MCF 10A (cell line): ENCODE results near the gene CNP. TPM values are rescaled to one million over a fixed set of nuclear protein-coding genes. Genes with fewer than 3 reads are reported as not detected.

Experiments used
- BruUV-seq: library from RNA; stranded (reverse); fragments of 400-500 nt; replicated peaks from 2 replicates; lab custom pipeline; 2021; lab: Mats Ljungman, UMichigan
- CTCF ChIA-PET: fragments of 300-600 bp; sonication (Branson Sonifier 250); formaldehyde crosslinking; extraction: SDS; loops from one replicate; lab custom pipeline; 2021; ENCODE audit warnings: antibody characterized with exemption, inconsistent platforms; lab: Yijun Ruan, JAX
- POLR2A ChIA-PET: fragments of 300-600, 350-650 bp; sonication (Branson Sonifier 250); formaldehyde crosslinking; extraction: SDS; loops from one replicate; lab custom pipeline; 2020; ENCODE audit warnings: antibody characterized with exemption, inconsistent platforms; lab: Yijun Ruan, JAX
- DNase-seq: peaks from one replicate; pipeline ENCODE4 v3.0.0-alpha.2; 2018; ENCODE audit not compliant: unreplicated experiment
- H3K27ac Mint-ChIP-seq: one replicate; pipeline ENCODE4 v1.8.0; 2022; ENCODE audit warnings: mild to moderate bottlenecking, low read depth, mixed read lengths; ENCODE audit not compliant: unreplicated experiment
- H3K27me3 Mint-ChIP-seq: one replicate; pipeline ENCODE4 v1.8.0; 2022; ENCODE audit warnings: mixed read lengths; ENCODE audit not compliant: insufficient read depth, unreplicated experiment
- H3K36me3 Mint-ChIP-seq: one replicate; pipeline ENCODE4 v1.8.0; 2022; ENCODE audit warnings: mild to moderate bottlenecking, moderate library complexity, mixed read lengths; ENCODE audit not compliant: insufficient read depth, unreplicated experiment
- H3K4me1 Mint-ChIP-seq: one replicate; pipeline ENCODE4 v1.8.0; 2022; ENCODE audit warnings: mixed read lengths; ENCODE audit not compliant: insufficient read depth, unreplicated experiment
- H3K4me3 Mint-ChIP-seq: one replicate; pipeline ENCODE4 v1.8.0; 2022; ENCODE audit warnings: mild to moderate bottlenecking, moderate library complexity, mixed read lengths; ENCODE audit not compliant: unreplicated experiment
- H3K9me3 Mint-ChIP-seq: one replicate; pipeline ENCODE4 v1.8.0; 2022; ENCODE audit warnings: mixed read lengths; ENCODE audit not compliant: unreplicated experiment
- intact Hi-C: fragments of 100-400 bp; cut with micrococcal nuclease; formaldehyde crosslinking; loops from 2 replicates; pipeline ENCODE4 v1.14.1; 2022
- total RNA-seq: library from RNA; stranded (reverse); gene quantifications from 2 replicates; pipeline ENCODE4 v1.2.3, GENCODE V29; 2022
- TF ChIP-seq, protein P1 (sequence below): fragments of 200-600 bp; IDR thresholded peaks from one replicate; pipeline ENCODE4 v1.8.0; 2022; ENCODE audit warnings: antibody characterized with exemption, mild to moderate bottlenecking; ENCODE audit not compliant: unreplicated experiment

CNP gene
- total RNA-seq, 1 experiment from 2014 or later, result 46.2 TPM

DNA sequence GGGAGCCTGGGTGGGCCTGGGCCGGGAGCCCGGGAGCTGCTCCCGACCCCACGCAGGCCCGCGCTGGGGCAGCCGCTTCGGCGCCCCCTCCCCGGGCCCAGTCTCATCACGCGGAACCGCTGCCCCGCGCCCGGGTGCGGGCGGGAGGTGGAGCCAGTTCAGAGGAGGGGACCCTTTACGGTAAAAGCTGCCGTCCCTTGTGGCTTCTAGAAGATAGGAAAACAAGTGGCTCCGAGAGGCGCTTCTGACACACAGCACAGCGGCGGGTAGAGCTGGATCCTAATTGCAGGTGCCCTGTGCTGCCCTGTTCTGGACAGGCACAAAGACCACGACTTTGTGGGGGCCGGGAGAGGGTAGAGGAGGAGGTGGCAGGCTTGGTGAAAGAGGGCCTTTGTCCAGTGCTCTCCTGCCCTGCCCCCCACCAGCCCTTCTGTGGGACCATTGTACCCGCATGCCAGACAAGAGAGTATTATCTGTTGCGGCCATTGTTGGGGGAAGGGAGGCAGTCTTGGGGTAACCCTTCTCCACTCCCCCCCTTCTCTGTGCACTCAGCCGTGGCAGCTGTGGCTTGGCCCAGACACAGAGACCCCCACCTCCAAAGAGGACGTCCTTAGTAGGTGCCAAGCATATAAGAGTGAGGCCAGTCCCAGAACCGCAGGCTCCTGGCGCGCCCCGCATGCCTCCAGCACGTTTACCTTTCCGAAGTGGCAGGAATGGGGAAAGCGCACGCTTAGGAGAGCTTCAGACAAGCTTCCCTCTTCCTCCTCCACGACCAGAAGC, 736 bp downstream of the CNP start:
- ChIA-PET CTCF (interaction anchor here (1.1 kb wide), 1 partner anchor 50 kb away, joined by 3 read pairs; the partner anchor contains the start of gene DNAJC7), POLR2A (interaction anchor here (0.5 to 8.5 kb wide), 26 partner anchors 9 to 1159 kb away, joined by 3 to 138 read pairs (median 4); partner anchors contain the start of genes ACLY, CAVIN1, DHX58 and DNAJC7)
- Mint-ChIP-seq H3K4me1 (peaks cover 25% of the 10 kb centered on the region), H3K9me3 (no peaks in the 10 kb centered on the region), H3K27ac (peak overlapping the region; percentile 70), H3K27me3 (no peaks in the 10 kb centered on the region), H3K4me3 (peak overlapping the region; percentile 79), H3K36me3 (peaks cover 46% of the 10 kb centered on the region)
- intact Hi-C loops, result loop anchor here (2.0 kb wide), 1 partner anchor 49 kb away; the partner anchor contains the start of gene DNAJC7
- TF ChIP-seq, protein P1, sequence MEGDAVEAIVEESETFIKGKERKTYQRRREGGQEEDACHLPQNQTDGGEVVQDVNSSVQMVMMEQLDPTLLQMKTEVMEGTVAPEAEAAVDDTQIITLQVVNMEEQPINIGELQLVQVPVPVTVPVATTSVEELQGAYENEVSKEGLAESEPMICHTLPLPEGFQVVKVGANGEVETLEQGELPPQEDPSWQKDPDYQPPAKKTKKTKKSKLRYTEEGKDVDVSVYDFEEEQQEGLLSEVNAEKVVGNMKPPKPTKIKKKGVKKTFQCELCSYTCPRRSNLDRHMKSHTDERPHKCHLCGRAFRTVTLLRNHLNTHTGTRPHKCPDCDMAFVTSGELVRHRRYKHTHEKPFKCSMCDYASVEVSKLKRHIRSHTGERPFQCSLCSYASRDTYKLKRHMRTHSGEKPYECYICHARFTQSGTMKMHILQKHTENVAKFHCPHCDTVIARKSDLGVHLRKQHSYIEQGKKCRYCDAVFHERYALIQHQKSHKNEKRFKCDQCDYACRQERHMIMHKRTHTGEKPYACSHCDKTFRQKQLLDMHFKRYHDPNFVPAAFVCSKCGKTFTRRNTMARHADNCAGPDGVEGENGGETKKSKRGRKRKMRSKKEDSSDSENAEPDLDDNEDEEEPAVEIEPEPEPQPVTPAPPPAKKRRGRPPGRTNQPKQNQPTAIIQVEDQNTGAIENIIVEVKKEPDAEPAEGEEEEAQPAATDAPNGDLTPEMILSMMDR, result no peak
- no TSS peak for BruUV-seq
- DNase-seq, result peak; percentile 39

GRCh38 chr17:41967921-41968578, 1.5 kb downstream of the CNP start:
- peaks cover 25% of the 10 kb centered on the region for H3K4me1 Mint-ChIP-seq
- H3K4me3 Mint-ChIP-seq, result peak overlapping the region; percentile 79
- no peaks in the 10 kb centered on the region for H3K9me3 Mint-ChIP-seq
- peaks cover 53% of the 10 kb centered on the region for H3K36me3 Mint-ChIP-seq
- CTCF ChIA-PET, result interaction anchor here (1.0 to 1.1 kb wide), 2 partner anchors 23 to 49 kb away, joined by 3 read pairs; partner anchors contain the start of gene DNAJC7
- H3K27ac Mint-ChIP-seq, result peak overlapping the region; percentile 70
- BruUV-seq, result no TSS peak
- POLR2A ChIA-PET, result interaction anchor here (0.6 to 8.5 kb wide), 11 partner anchors 8 to 1160 kb away, joined by 3 to 138 read pairs (median 11); partner anchors contain the start of genes ACLY, DHX58, DNAJC7 and KAT2A
- DNase-seq, result peak; percentile 29
- TF ChIP-seq, protein P1, result no peak
- H3K27me3 Mint-ChIP-seq, result no peaks in the 10 kb centered on the region
- intact Hi-C loops, result loop anchor here (2.0 kb wide), 1 partner anchor 49 kb away; the partner anchor contains the start of gene DNAJC7

DNA sequence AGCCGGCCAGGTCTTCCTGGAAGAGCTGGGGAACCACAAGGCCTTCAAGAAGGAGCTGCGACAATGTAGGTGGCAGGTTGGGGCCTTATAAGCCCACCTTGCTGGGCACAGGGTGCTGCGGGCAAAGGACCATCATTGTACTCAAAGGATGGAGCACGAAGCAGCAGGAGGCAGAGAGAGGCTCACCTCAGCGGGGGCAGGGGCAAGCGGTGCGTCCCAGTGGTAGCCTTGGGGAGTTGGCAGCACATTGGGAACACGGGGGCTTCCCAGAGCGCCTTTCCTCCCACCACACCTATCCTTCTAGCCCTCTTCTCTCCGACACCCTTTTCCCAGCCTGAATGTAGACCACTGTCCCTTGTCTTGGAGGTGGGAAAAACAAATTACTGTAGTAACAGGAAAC, 2.1 kb downstream of the CNP start:
- ChIA-PET POLR2A (interaction anchor here (0.9 to 8.5 kb wide), 4 partner anchors 7 to 50 kb away, joined by 3 to 138 read pairs (median 12); partner anchors contain the start of genes DNAJC7 and NKIRAS2), CTCF (interaction anchor here (1.0 to 1.1 kb wide), 3 partner anchors 23 to 560 kb away, joined by 3 to 4 read pairs (median 3); partner anchors contain the start of gene DNAJC7)
- no TSS peak for BruUV-seq
- TF ChIP-seq, protein P1, result no peak
- peaks cover 59% of the 10 kb centered on the region for H3K36me3 Mint-ChIP-seq
- H3K27ac Mint-ChIP-seq, result peak overlapping the region; percentile 70
- peaks cover 25% of the 10 kb centered on the region for H3K4me1 Mint-ChIP-seq
- intact Hi-C loops, result no loop called here
- H3K9me3 Mint-ChIP-seq, result no peaks in the 10 kb centered on the region
- H3K4me3 Mint-ChIP-seq, result peak overlapping the region; percentile 79
- no peaks in the 10 kb centered on the region for H3K27me3 Mint-ChIP-seq
- no peak for DNase-seq
